ENCODE results near the gene FLNA. TPM values are rescaled to one million over a fixed set of nuclear protein-coding genes. Genes with fewer than 3 reads are reported as not detected.

FLNA gene
- total RNA-seq, 2 donors from 2014 or later = 1,074 to 1,251 TPM

GRCh38 chrX:154384284-154384892, 10.0 kb upstream of the FLNA start:
- no peak overlapping the region for H3K4me3 ChIP-seq (ENCODE audit: low read length)
- no peak overlapping the region for H3K27ac Mint-ChIP-seq
- no peak overlapping the region for H3K27ac ChIP-seq (ENCODE audit: low read depth, low read length)
- peak; percentile 51 for TF ChIP-seq CTCF (conservative IDR thresholded peaks at IDR 0.05)
- H3K9ac ChIP-seq (ENCODE audit: extremely low read depth, low read length, poor library complexity, severe bottlenecking) = no peak overlapping the region
- no peaks in the 10 kb centered on the region for H3K27me3 ChIP-seq (ENCODE audit: control insufficient read depth, insufficient read depth, low read length, poor library complexity, severe bottlenecking)
- H3K27me3 Mint-ChIP-seq (ENCODE audit: insufficient read depth) = no peaks in the 10 kb centered on the region
- H3K4me1 ChIP-seq (ENCODE audit: control insufficient read depth, insufficient read depth, low read length) = no peaks in the 10 kb centered on the region
- H3K4me1 Mint-ChIP-seq = peaks cover 7% of the 10 kb centered on the region
- WGBS, 2 experiments (ENCODE audit: insufficient coverage in 1 of 2, insufficient read length in 1 of 2) = 94 to 100% methylated on average over 2 to 8 of the region's 8 CpGs
- no peak overlapping the region for H3K4me3 Mint-ChIP-seq
- no peaks in the 10 kb centered on the region for H3K9me3 ChIP-seq (ENCODE audit: control insufficient read depth, low read length)
- no peaks in the 10 kb centered on the region for H3K36me3 ChIP-seq (ENCODE audit: control insufficient read depth, insufficient read depth, low read length)
- DNase-seq = no peak
- peaks cover 40% of the 10 kb centered on the region for H3K9me3 Mint-ChIP-seq
- peaks cover 8% of the 10 kb centered on the region for H3K36me3 Mint-ChIP-seq (ENCODE audit: low read depth)

- H3K4me1 ChIP-seq (ENCODE audit: control insufficient read depth, insufficient read depth, low read length) = no peaks in the 10 kb centered on the region
- DNase-seq = no peak
- Mint-ChIP-seq H3K36me3 (ENCODE audit: low read depth) (peaks cover 8% of the 10 kb centered on the region), H3K4me1 (peaks cover 7% of the 10 kb centered on the region), H3K4me3 (no peak overlapping the region), H3K27ac (no peak overlapping the region), H3K9me3 (peaks cover 40% of the 10 kb centered on the region), H3K27me3 (ENCODE audit: insufficient read depth) (no peaks in the 10 kb centered on the region)
- no peaks in the 10 kb centered on the region for H3K27me3 ChIP-seq (ENCODE audit: control insufficient read depth, insufficient read depth, low read length, poor library complexity, severe bottlenecking)
- no peaks in the 10 kb centered on the region for H3K9me3 ChIP-seq (ENCODE audit: control insufficient read depth, low read length)
- no peak overlapping the region for H3K9ac ChIP-seq (ENCODE audit: extremely low read depth, low read length, poor library complexity, severe bottlenecking)
- no peak for TF ChIP-seq CTCF (conservative IDR thresholded peaks at IDR 0.05)
- no peaks in the 10 kb centered on the region for H3K36me3 ChIP-seq (ENCODE audit: control insufficient read depth, insufficient read depth, low read length)
- H3K27ac ChIP-seq (ENCODE audit: low read depth, low read length) = no peak overlapping the region
- H3K4me3 ChIP-seq (ENCODE audit: low read length) = no peak overlapping the region
- 91 to 100% methylated on average over 1 to 13 of the region's 14 CpGs for WGBS, 2 experiments (ENCODE audit: insufficient coverage in 1 of 2, insufficient read length in 1 of 2)
Measured at GRCh38 chrX:154383359-154384283, 9.2 kb upstream of the FLNA start.

GRCh38 chrX:154382483-154383069, 8.1 kb upstream of the FLNA start:
- H3K27me3 Mint-ChIP-seq (ENCODE audit: insufficient read depth) = no peaks in the 10 kb centered on the region
- no peak overlapping the region for H3K27ac Mint-ChIP-seq
- H3K4me1 Mint-ChIP-seq = peaks cover 7% of the 10 kb centered on the region
- H3K36me3 Mint-ChIP-seq (ENCODE audit: low read depth) = peaks cover 8% of the 10 kb centered on the region
- Histone ChIP-seq H3K9ac (ENCODE audit: extremely low read depth, low read length, poor library complexity, severe bottlenecking) (no peak overlapping the region), H3K27me3 (ENCODE audit: control insufficient read depth, insufficient read depth, low read length, poor library complexity, severe bottlenecking) (no peaks in the 10 kb centered on the region), H3K36me3 (ENCODE audit: control insufficient read depth, insufficient read depth, low read length) (no peaks in the 10 kb centered on the region), H3K4me1 (ENCODE audit: control insufficient read depth, insufficient read depth, low read length) (no peaks in the 10 kb centered on the region), H3K4me3 (ENCODE audit: low read length) (no peak overlapping the region), H3K27ac (ENCODE audit: low read depth, low read length) (no peak overlapping the region), H3K9me3 (ENCODE audit: control insufficient read depth, low read length) (no peaks in the 10 kb centered on the region)
- no peak for TF ChIP-seq CTCF (conservative IDR thresholded peaks at IDR 0.05)
- H3K4me3 Mint-ChIP-seq = no peak overlapping the region
- WGBS, 2 experiments (ENCODE audit: insufficient coverage in 1 of 2, insufficient read length in 1 of 2) = 90 to 93% methylated on average over 2 to 11 of the region's 11 CpGs
- no peak for DNase-seq
- peaks cover 42% of the 10 kb centered on the region for H3K9me3 Mint-ChIP-seq
